BE2C (cell line): ENCODE data around the gene FGF19.

ENCODE experiments used
- DNase-seq: peaks from one replicate; pipeline ENCODE4 v3.0.0-alpha.2; 2020
- H3K27me3 ChIP-seq: fragments of 250-450 bp; sonication (Bioruptor Pico); 2 replicates; pipeline ENCODE4 v1.5.1; 2020; ENCODE audit warnings: mild to moderate bottlenecking
- H3K36me3 ChIP-seq: fragments of 250-450 bp; sonication (Bioruptor Pico); 2 replicates; pipeline ENCODE4 v1.5.1; 2020; ENCODE audit warnings: mild to moderate bottlenecking
- H3K4me1 ChIP-seq: fragments of 250-450 bp; sonication (Bioruptor Pico); 2 replicates; pipeline ENCODE4 v1.5.1; 2020
- H3K4me3 ChIP-seq: 2 replicates; pipeline ENCODE4 v1.5.1; 2011; ENCODE audit warnings: low read depth, low read length
- H3K9me3 ChIP-seq: fragments of 250-450 bp; sonication (Bioruptor Pico); 2 replicates; pipeline ENCODE4 v1.5.1; 2020
- TF ChIP-seq, protein P1 (sequence below): IDR thresholded peaks from 2 replicates; pipeline ENCODE4 v1.5.1; 2012; ENCODE audit warnings: mild to moderate bottlenecking, low read depth, low read length

The FGF19 gene

DNA sequence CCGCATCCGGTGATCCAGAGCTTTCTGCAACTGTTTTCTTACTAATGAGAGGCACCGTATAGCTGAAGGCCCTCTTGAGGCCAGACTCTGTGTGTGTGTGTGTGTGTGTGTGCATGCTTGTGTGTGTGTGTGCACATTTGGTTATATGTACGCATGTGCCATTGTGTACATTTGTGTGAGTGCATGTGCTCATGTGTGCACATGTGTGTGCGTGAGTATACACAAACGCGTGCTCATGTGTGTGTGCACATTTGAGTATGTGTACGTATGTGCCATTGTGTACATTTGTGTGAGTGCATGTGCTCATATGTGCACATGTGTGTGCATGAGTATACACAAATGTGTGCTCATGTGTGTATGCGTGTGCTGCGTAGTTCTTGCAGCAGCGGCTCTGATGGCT lies 12.3 kb upstream of the FGF19 start:
- no peak for DNase-seq
- TF ChIP-seq, protein P1, sequence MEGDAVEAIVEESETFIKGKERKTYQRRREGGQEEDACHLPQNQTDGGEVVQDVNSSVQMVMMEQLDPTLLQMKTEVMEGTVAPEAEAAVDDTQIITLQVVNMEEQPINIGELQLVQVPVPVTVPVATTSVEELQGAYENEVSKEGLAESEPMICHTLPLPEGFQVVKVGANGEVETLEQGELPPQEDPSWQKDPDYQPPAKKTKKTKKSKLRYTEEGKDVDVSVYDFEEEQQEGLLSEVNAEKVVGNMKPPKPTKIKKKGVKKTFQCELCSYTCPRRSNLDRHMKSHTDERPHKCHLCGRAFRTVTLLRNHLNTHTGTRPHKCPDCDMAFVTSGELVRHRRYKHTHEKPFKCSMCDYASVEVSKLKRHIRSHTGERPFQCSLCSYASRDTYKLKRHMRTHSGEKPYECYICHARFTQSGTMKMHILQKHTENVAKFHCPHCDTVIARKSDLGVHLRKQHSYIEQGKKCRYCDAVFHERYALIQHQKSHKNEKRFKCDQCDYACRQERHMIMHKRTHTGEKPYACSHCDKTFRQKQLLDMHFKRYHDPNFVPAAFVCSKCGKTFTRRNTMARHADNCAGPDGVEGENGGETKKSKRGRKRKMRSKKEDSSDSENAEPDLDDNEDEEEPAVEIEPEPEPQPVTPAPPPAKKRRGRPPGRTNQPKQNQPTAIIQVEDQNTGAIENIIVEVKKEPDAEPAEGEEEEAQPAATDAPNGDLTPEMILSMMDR: no peak
- no peaks in the 10 kb centered on the region for H3K9me3 ChIP-seq
- no peak overlapping the region for H3K4me3 ChIP-seq
- no peaks in the 10 kb centered on the region for H3K4me1 ChIP-seq
- no peaks in the 10 kb centered on the region for H3K36me3 ChIP-seq
- no peaks in the 10 kb centered on the region for H3K27me3 ChIP-seq

DNA sequence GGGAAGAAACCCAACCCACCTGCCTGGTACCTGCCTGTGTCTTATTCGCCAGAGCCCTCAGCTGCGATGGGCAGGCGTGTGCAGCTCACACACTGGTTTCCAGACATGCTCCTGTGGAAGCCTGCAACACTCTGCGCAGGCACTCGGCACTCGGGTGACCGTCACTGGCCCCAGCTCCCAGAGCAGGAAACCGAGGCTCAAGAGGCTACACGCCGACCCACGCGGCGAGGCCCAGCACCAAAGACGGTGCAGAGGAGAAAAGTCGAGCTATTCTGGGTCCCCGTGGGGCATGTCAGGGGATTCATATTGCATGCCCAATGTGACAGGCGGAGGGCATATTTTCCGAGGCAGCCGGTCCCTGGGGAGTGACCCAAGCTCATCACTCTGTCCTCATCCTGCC lies 11.6 kb upstream of the FGF19 start:
- H3K36me3 ChIP-seq: no peaks in the 10 kb centered on the region
- no peaks in the 10 kb centered on the region for H3K9me3 ChIP-seq
- H3K4me1 ChIP-seq: no peaks in the 10 kb centered on the region
- TF ChIP-seq, protein P1: no peak
- H3K27me3 ChIP-seq: no peaks in the 10 kb centered on the region
- H3K4me3 ChIP-seq: no peak overlapping the region
- no peak for DNase-seq

DNA sequence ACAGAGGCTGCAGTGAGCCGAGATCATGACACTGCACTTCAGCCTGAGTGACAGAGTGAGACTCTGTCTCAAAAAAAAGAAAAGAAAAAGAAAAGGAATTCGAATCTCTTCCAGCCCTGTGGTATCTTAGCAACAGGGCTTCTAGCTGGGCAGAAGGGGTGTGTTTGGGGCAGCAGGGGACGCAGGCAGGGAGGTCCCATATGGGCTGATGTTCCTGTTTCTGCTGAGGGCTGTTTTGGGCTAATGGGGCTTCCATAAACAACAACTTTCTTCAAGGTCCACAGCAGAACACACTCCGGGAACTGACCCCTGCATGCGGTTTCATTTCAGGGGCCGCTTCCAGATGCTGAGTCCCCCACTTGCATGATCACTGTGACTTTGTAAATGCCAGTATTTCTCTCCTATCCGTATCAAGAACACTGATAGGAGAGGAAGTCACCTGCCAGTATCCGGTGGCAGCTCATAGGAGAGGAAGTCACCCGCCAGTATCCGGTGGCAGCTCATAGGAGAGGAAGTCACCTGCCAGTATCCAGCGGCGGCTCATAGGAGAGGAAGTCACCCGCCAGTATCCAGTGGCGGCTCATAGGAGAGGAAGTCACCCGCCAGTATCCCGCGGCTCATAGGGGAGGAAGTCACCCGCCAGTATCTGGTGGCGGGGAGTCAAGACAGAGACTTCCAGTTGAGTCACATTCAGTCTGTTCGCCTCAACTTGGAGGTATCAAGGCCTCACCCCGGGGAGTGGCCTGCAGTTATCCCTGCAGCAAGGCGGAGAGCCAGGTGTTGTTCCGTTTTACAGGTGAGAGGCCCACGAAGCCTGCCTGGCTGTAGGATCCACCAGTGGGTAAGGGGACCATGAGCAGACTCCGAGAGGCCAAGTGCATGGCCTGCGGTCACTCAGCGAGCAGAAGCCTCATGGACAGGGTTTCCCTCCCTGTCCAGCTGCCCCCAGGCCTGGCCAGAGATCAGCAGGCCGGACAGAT lies 8.3 kb upstream of the FGF19 start:
- no peaks in the 10 kb centered on the region for H3K27me3 ChIP-seq
- H3K9me3 ChIP-seq: no peaks in the 10 kb centered on the region
- no peaks in the 10 kb centered on the region for H3K4me1 ChIP-seq
- no peaks in the 10 kb centered on the region for H3K36me3 ChIP-seq
- TF ChIP-seq, protein P1: no peak
- DNase-seq: no peak
- H3K4me3 ChIP-seq: no peak overlapping the region

- no peak overlapping the region for H3K4me3 ChIP-seq
- H3K4me1 ChIP-seq: peaks cover 2% of the 10 kb centered on the region; the same call in 1 of the 2 replicates
- H3K27me3 ChIP-seq: peaks cover 4% of the 10 kb centered on the region; the same call in 1 of the 2 replicates
- no peak for DNase-seq
- no peaks in the 10 kb centered on the region for H3K36me3 ChIP-seq
- TF ChIP-seq, protein P1: no peak
- H3K9me3 ChIP-seq: no peaks in the 10 kb centered on the region
Observed at GRCh38 chr11:69708736-69709401, 5.0 kb upstream of the FGF19 start.

GRCh38 chr11:69707176-69707575 lies 3.4 kb upstream of the FGF19 start:
- TF ChIP-seq, protein P1: no peak
- Histone ChIP-seq H3K4me3 (no peak overlapping the region), H3K9me3 (no peaks in the 10 kb centered on the region), H3K27me3 (peaks cover 4% of the 10 kb centered on the region; the same call in 1 of the 2 replicates), H3K36me3 (no peaks in the 10 kb centered on the region), H3K4me1 (peaks cover 2% of the 10 kb centered on the region; the same call in 1 of the 2 replicates)
- no peak for DNase-seq
